ENCODE measurements around the gene TBX10.

The TBX10 gene

DNA sequence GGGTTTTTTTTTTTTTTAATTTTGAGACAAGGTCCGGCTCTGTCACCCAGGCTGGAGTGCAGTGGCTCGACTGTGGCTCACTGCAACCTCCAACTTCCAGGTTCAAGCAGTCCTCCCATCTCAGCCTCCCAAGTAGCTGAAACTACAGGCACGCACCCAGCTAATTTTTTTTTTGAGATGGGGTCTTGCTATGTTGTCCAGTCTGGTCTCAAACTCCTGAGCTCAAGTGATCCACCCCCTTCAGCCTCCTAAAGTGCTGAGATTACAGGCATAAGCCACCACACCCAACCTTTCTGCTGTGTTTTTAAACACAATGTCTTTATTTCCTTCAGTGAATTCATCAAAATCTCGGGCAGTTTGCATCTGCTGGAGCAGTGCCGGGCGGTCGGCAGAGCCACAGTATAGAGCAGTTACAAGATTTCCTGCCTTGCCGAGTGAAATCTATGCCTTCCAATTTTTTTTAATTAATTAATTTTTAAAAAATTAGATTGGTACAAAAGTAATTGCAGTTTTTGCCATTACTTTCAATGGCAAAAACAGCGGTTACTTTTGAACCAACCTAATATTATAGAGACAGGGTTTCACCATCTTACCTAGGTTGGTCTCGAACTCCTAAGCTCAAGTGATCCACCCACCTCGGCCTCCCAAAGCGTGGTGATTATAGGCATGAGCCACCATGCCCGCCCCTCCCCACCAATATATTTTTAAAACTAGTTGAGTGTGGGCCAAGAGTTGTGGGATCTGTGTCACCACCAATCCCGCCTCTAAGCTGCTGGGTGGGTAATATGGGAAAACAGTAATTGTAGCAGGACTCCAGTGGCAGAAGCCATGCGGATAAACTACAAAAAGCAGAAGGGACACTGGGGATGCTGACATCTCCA is 13.6 kb upstream of the TBX10 start:
- Histone ChIP-seq H3K4me3 (ENCODE audit: low read depth, low read length) (no peak overlapping the region), H3K36me3 (replicated peaks) (no peaks in the 10 kb centered on the region), H3K27me3 (replicated peaks) (no peaks in the 10 kb centered on the region), H3K27ac (no peak overlapping the region)
- in situ Hi-C loops (cut with HindIII; ENCODE audit: low pct_ligation_motif_present, low sequenced_read_pairs) = no loop called here
- no peak for DNase-seq
- TF ChIP-seq, protein P1, sequence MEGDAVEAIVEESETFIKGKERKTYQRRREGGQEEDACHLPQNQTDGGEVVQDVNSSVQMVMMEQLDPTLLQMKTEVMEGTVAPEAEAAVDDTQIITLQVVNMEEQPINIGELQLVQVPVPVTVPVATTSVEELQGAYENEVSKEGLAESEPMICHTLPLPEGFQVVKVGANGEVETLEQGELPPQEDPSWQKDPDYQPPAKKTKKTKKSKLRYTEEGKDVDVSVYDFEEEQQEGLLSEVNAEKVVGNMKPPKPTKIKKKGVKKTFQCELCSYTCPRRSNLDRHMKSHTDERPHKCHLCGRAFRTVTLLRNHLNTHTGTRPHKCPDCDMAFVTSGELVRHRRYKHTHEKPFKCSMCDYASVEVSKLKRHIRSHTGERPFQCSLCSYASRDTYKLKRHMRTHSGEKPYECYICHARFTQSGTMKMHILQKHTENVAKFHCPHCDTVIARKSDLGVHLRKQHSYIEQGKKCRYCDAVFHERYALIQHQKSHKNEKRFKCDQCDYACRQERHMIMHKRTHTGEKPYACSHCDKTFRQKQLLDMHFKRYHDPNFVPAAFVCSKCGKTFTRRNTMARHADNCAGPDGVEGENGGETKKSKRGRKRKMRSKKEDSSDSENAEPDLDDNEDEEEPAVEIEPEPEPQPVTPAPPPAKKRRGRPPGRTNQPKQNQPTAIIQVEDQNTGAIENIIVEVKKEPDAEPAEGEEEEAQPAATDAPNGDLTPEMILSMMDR (IDR thresholded peaks at IDR 0.05; ENCODE audit: low read depth, low read length, missing control alignments) = no peak

- in situ Hi-C loops (cut with HindIII; ENCODE audit: low pct_ligation_motif_present, low sequenced_read_pairs) = no loop called here
- H3K27ac ChIP-seq = no peak overlapping the region
- no peaks in the 10 kb centered on the region for H3K27me3 ChIP-seq (replicated peaks)
- TF ChIP-seq, protein P1 (IDR thresholded peaks at IDR 0.05; ENCODE audit: low read depth, low read length, missing control alignments) = no peak
- H3K36me3 ChIP-seq (replicated peaks) = no peaks in the 10 kb centered on the region
- H3K4me3 ChIP-seq (ENCODE audit: low read depth, low read length) = no peak overlapping the region
- no peak for DNase-seq
These were observed 12.6 kb upstream of the TBX10 start for GRCh38 chr11:67651976-67652781.

GRCh38 chr11:67649634-67650510 is 10.3 kb upstream of the TBX10 start:
- Histone ChIP-seq H3K27me3 (replicated peaks) (no peaks in the 10 kb centered on the region), H3K27ac (no peak overlapping the region), H3K4me3 (ENCODE audit: low read depth, low read length) (no peak overlapping the region), H3K36me3 (replicated peaks) (no peaks in the 10 kb centered on the region)
- in situ Hi-C loops (cut with HindIII; ENCODE audit: low pct_ligation_motif_present, low sequenced_read_pairs) = no loop called here
- TF ChIP-seq, protein P1 (IDR thresholded peaks at IDR 0.05; ENCODE audit: low read depth, low read length, missing control alignments) = no peak
- no peak for DNase-seq

DNA sequence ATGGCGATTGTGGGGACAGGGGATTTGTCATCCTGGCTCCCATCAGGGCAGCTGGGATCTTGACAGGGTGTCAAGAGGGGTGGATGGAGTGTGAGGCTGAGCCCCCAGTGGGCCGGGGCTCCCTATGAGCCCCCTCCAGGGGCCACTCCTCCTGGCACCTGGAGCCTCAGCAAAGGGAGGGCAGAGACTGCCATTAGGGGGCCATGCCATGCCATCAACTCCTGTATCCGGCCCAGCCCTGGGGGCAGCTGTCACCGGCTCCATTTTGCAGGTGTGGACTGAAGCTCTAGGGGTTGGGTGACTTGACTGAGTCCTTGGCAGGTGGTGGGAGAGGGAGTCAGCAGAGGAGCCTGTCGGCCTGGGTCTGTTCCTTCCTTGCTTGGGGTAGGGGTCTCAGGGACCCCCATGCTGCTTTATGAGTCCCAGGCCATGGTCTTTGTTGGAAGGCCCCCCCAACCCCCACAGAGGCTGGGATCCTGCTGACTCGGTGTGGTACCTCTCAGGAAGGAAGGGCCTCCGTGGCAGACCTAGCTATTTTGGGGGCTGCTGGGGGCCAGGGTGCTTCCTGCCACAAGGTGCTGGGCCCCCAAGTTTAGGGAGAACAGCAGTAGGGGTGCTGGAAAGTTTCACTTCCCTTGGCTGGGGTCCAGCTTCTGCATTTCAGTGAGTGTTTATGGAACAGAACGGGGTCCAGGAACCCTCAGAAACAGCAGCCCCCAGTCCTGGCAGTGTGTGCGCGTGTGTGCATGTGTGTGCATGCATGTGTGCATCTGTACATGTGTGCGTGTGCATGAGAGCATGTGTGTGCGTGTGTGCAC is 9.4 kb upstream of the TBX10 start:
- in situ Hi-C loops (cut with HindIII; ENCODE audit: low pct_ligation_motif_present, low sequenced_read_pairs) = no loop called here
- no peak for DNase-seq
- no peaks in the 10 kb centered on the region for H3K36me3 ChIP-seq (replicated peaks)
- H3K4me3 ChIP-seq (ENCODE audit: low read depth, low read length) = no peak overlapping the region
- H3K27ac ChIP-seq = no peak overlapping the region
- TF ChIP-seq, protein P1 (IDR thresholded peaks at IDR 0.05; ENCODE audit: low read depth, low read length, missing control alignments) = no peak
- no peaks in the 10 kb centered on the region for H3K27me3 ChIP-seq (replicated peaks)
